ENCODE results near the gene PRRC2A.

DNA sequence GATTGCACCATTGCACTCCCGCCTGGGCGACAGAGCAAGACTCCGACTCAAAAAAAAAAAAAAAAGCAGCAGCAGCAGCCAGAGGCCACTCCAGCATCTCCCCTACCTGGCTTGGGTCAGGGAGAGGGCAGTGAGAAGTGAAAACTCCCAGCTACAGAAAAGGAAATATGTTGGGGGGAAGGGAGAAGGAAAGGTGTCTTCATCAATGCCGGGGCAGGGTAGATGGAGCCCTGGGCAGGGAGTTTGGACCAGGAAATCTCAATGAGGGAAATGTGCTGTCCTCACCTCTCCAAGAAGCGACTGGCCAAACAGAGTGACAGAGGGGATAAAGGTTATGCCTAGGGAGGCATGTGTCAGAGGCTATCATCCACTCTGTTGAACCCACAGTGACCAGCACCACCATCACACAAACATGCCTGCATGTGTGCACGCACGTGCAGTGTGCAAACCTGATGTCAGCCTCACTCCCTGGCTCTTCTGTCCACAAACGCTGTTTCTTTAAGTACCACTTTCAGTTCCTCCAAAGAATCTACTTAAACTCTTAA, 6.4 kb upstream of the PRRC2A start:
- no peak for TF ChIP-seq SMC3 (conservative IDR thresholded peaks at IDR 0.05; ENCODE audit: poor library complexity)
- TF ChIP-seq, protein P1, sequence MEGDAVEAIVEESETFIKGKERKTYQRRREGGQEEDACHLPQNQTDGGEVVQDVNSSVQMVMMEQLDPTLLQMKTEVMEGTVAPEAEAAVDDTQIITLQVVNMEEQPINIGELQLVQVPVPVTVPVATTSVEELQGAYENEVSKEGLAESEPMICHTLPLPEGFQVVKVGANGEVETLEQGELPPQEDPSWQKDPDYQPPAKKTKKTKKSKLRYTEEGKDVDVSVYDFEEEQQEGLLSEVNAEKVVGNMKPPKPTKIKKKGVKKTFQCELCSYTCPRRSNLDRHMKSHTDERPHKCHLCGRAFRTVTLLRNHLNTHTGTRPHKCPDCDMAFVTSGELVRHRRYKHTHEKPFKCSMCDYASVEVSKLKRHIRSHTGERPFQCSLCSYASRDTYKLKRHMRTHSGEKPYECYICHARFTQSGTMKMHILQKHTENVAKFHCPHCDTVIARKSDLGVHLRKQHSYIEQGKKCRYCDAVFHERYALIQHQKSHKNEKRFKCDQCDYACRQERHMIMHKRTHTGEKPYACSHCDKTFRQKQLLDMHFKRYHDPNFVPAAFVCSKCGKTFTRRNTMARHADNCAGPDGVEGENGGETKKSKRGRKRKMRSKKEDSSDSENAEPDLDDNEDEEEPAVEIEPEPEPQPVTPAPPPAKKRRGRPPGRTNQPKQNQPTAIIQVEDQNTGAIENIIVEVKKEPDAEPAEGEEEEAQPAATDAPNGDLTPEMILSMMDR (IDR thresholded peaks at IDR 0.05; ENCODE audit: poor library complexity, severe bottlenecking), result no peak
- no peak for TF ChIP-seq POLR2AphosphoS5 (IDR thresholded peaks at IDR 0.05)
- no peak for TF ChIP-seq EZH2 (IDR thresholded peaks at IDR 0.05; ENCODE audit: borderline replicate concordance, insufficient read depth, low read length, poor library complexity, severe bottlenecking)
- TF ChIP-seq, protein P2, sequence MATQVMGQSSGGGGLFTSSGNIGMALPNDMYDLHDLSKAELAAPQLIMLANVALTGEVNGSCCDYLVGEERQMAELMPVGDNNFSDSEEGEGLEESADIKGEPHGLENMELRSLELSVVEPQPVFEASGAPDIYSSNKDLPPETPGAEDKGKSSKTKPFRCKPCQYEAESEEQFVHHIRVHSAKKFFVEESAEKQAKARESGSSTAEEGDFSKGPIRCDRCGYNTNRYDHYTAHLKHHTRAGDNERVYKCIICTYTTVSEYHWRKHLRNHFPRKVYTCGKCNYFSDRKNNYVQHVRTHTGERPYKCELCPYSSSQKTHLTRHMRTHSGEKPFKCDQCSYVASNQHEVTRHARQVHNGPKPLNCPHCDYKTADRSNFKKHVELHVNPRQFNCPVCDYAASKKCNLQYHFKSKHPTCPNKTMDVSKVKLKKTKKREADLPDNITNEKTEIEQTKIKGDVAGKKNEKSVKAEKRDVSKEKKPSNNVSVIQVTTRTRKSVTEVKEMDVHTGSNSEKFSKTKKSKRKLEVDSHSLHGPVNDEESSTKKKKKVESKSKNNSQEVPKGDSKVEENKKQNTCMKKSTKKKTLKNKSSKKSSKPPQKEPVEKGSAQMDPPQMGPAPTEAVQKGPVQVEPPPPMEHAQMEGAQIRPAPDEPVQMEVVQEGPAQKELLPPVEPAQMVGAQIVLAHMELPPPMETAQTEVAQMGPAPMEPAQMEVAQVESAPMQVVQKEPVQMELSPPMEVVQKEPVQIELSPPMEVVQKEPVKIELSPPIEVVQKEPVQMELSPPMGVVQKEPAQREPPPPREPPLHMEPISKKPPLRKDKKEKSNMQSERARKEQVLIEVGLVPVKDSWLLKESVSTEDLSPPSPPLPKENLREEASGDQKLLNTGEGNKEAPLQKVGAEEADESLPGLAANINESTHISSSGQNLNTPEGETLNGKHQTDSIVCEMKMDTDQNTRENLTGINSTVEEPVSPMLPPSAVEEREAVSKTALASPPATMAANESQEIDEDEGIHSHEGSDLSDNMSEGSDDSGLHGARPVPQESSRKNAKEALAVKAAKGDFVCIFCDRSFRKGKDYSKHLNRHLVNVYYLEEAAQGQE (IDR thresholded peaks at IDR 0.05; ENCODE audit: borderline replicate concordance), result no peak
- no peak for TF ChIP-seq RAD21 (conservative IDR thresholded peaks at IDR 0.05)
- TF ChIP-seq EP300 (conservative IDR thresholded peaks at IDR 0.05; ENCODE audit: poor library complexity, severe bottlenecking), result no peak
- TF ChIP-seq TAF1 (IDR thresholded peaks at IDR 0.05; ENCODE audit: low read depth), result no peak
- TF ChIP-seq MXI1 (conservative IDR thresholded peaks at IDR 0.05; ENCODE audit: poor library complexity, severe bottlenecking), result no peak

Data from neural cell (in vitro differentiated cells).